SK-N-MC (cell line): ENCODE measurements around the gene GNG8.

Experiments used
- DNase-seq: peaks from one replicate; pipeline ENCODE4 v3.0.0-alpha.2; 2011; ENCODE audit warnings: low read depth, low spot score
- H3K27ac ChIP-seq: fragments of 200-600 bp; sonication (generic); 2 replicates; pipeline ENCODE4 v1.5.1; 2016; ENCODE audit warnings: mixed run types
- H3K36me3 ChIP-seq: fragments of 200-600 bp; sonication (generic); 2 replicates; pipeline ENCODE4 v1.6.1; 2017; ENCODE audit warnings: antibody characterized with exemption, low read length, mixed read lengths; ENCODE audit not compliant: insufficient read depth
- H3K4me3 ChIP-seq: fragments of 200-600 bp; sonication (generic); 2 replicates; pipeline ENCODE4 v1.5.1; 2016
- H3K9ac ChIP-seq: fragments of 200-600 bp; sonication (generic); 2 replicates; pipeline ENCODE4 v1.8.0; 2017; ENCODE audit warnings: mixed run types, mixed read lengths; ENCODE audit not compliant: insufficient read length
- H3K9me3 ChIP-seq: fragments of 200-600 bp; sonication (generic); 2 replicates; pipeline ENCODE4 v1.6.1; 2017; ENCODE audit warnings: low read depth, mild to moderate bottlenecking, antibody characterized with exemption, low read length, moderate library complexity, mixed read lengths
- EZH2 ChIP-seq: fragments of 200-600 bp; sonication (generic); IDR thresholded peaks from one replicate; pipeline ENCODE4 v1.6.1; 2017; ENCODE audit warnings: antibody characterized with exemption
- FOXP2 ChIP-seq: optimal IDR thresholded peaks from 2 replicates; pipeline ENCODE3; 2011; ENCODE audit warnings: mild to moderate bottlenecking, moderate library complexity; ENCODE audit not compliant: insufficient read depth; ENCODE audit errors: extremely low read length, control extremely low read depth
- POLR2AphosphoS5 ChIP-seq: IDR thresholded peaks from 2 replicates; pipeline ENCODE4 v1.6.1; 2012; ENCODE audit warnings: mild to moderate bottlenecking, low read depth, low read length, borderline replicate concordance

Gene GNG8

DNA sequence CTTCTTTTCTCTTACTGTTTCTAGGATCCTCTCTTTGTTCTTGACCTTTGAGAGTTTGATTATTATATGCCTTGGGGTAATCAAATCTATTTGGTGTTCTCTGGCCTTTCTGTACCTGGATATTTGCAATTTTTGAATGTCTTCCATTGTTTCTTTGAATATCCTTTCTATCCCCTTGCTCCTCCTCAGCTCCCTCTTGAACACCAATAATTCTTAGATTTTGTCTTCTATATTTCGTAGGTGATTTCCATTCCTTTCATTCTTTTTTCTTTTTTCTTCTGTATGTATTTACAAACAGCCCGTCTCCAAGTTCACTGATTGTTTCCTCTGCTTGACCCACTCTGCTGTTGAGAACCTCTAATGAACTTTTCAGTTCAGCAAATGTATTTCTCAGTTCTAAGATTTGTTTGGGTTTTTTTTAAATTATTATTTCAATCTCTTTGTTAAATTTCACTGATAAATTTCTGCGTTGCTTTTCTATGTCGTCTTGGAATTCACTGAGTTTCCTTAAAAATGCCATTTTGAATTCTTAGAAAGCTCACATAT is 37.6 kb downstream of the GNG8 start:
- DNase-seq: no peak
- H3K4me3 ChIP-seq: no peak overlapping the region
- no peak overlapping the region for H3K9ac ChIP-seq
- H3K27ac ChIP-seq: no peak overlapping the region
- H3K9me3 ChIP-seq: no peaks in the 10 kb centered on the region
- TF ChIP-seq FOXP2: no peak
- TF ChIP-seq EZH2: no peak
- TF ChIP-seq POLR2AphosphoS5: no peak
- no peaks in the 10 kb centered on the region for H3K36me3 ChIP-seq

DNA sequence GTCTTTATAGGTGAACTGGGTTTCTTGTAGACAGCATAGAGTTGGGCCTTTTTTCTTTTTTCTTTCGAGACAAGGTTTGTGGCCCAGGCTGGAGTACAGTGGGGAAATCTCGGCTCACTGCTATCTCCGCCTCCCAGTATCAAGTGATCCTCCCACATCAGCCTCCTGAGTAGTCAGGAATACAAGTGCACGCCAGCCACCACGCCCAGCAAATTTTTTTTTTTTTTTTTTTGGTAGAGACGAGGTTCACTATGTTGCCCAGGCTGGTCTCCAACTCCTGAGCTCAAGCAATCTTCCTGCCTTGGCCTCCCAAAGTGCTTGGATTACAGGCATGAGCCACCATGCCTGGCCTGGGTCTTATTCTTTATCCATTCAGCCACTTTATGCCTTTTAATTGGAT is 40.0 kb downstream of the GNG8 start:
- H3K36me3 ChIP-seq: no peaks in the 10 kb centered on the region
- no peak for DNase-seq
- H3K4me3 ChIP-seq: no peak overlapping the region
- no peaks in the 10 kb centered on the region for H3K9me3 ChIP-seq
- no peak overlapping the region for H3K9ac ChIP-seq
- no peak overlapping the region for H3K27ac ChIP-seq
- TF ChIP-seq POLR2AphosphoS5 (no peak), EZH2 (no peak), FOXP2 (no peak)

DNA sequence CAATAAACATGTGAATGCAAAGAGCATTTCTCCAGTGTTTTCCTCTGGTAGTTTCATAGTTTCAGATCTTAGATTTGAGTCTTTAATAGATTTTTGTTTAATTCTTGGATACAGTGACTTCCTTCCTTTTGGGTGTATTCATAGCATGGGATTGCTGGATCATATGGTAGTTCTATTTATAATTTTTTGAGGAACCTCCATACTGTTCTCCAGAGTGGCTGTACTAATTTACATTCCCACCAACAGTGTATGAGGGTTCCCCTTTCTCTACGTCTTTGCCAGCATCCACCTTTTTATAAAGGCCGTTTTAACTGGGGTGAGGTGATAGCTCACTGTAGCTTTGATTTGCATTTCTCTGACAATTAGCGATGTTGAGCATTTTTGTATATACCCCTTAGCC is 44.1 kb downstream of the GNG8 start:
- Histone ChIP-seq H3K27ac (no peak overlapping the region), H3K4me3 (no peak overlapping the region), H3K9ac (no peak overlapping the region), H3K9me3 (no peaks in the 10 kb centered on the region), H3K36me3 (no peaks in the 10 kb centered on the region)
- DNase-seq: no peak
- TF ChIP-seq POLR2AphosphoS5: no peak
- TF ChIP-seq EZH2: no peak

DNA sequence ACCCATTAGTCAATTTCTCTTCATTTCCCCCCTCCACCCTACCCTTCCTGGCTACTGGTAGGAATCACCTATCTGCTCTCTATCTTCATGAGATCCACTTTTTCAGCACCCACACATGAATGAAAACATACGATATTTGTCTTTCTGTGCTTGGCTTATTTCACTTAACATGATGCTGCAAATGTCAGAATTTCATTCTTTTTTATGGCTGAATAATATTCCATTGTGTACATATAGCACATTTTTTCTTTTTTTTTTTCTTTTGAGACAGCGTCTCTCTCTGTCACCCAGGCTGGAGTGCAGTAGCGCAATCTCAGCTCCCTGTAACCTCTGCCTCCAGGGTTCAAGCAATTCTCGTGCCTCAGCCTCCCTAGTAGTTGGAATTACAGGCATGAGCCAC is 44.7 kb downstream of the GNG8 start:
- no peak for DNase-seq
- TF ChIP-seq FOXP2 (no peak), POLR2AphosphoS5 (no peak)
- Histone ChIP-seq H3K27ac (no peak overlapping the region), H3K36me3 (no peaks in the 10 kb centered on the region), H3K4me3 (no peak overlapping the region), H3K9ac (no peak overlapping the region), H3K9me3 (no peaks in the 10 kb centered on the region)

DNA sequence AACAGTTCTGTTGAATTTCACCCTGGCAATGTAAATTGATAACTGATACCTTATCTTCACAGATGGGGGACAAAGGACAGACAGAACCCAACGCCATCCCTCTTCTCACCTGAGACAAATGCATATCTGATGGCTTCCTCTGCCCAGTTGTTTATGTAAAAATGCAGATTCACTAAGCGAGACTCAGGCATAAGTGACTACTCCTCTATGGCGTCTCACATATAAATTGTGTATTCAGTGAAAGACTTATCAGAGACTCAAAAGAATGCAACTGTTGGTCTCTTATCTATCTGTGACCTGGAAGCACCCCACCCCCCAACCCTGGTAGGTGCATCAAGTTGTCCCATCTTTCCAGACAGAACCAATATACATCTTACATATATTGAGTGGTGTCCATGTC is 48.1 kb downstream of the GNG8 start:
- DNase-seq: no peak
- Histone ChIP-seq H3K27ac (no peak overlapping the region), H3K9ac (no peak overlapping the region), H3K36me3 (no peaks in the 10 kb centered on the region), H3K9me3 (no peaks in the 10 kb centered on the region), H3K4me3 (no peak overlapping the region)
- no peak for TF ChIP-seq POLR2AphosphoS5
- TF ChIP-seq EZH2: no peak
- no peak for TF ChIP-seq FOXP2

DNA sequence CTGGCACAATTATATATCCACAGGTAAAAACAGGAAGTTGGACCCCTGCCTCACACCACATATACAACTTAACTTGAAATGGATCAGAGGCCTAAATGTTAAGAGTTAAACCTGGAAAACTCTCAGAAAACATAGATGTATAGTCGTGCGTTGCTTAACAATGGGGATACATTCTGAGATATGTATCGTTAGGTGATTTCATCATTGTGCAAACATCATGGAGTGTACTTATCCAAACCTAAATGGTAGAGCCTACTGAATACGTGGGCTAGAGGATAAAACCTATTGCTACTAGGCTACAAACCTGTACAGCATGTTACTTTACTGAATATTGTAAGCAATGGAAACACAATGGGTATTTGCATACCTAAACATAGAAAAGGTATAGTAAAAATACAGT is 49.7 kb downstream of the GNG8 start:
- Histone ChIP-seq H3K27ac (no peak overlapping the region), H3K4me3 (no peak overlapping the region), H3K36me3 (no peaks in the 10 kb centered on the region), H3K9ac (no peak overlapping the region), H3K9me3 (no peaks in the 10 kb centered on the region)
- no peak for DNase-seq
- TF ChIP-seq FOXP2 (no peak), EZH2 (no peak), POLR2AphosphoS5 (no peak)

DNA sequence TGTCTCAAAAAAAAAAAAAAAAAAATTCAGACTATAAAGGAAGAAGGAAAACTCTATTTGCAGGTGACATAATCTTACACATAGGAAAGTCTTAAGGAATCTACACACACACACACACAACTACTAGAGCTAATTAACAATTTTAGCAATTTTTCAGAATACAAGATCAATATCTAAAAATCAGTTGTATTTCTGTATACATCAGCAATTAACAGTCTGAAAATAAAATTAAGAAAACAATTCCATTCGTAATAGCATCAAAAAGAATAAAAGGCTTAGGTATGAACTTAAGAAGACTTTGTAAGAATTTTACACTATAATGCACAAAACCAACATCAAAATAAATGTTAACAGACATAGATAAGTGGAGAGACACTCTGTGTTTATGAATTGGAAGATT is 50.5 kb downstream of the GNG8 start:
- Histone ChIP-seq H3K4me3 (no peak overlapping the region), H3K36me3 (no peaks in the 10 kb centered on the region), H3K9ac (no peak overlapping the region), H3K27ac (no peak overlapping the region), H3K9me3 (no peaks in the 10 kb centered on the region)
- DNase-seq: no peak
- TF ChIP-seq POLR2AphosphoS5: no peak
- TF ChIP-seq FOXP2: no peak
- no peak for TF ChIP-seq EZH2
